Mucosa of descending colon (tissue), 3 donors: ENCODE measurements around the gene SLC4A7. TPM values are rescaled to one million over a fixed set of nuclear protein-coding genes. Genes with fewer than 3 reads are reported as not detected.
A peak's percentile ranks its signal among the peaks of the same experiment; 100 is the strongest.

ENCODE experiments used
- ATAC-seq: fragments of 200-7000 bp; cut with Tn5 transposase; one replicate; pipeline ENCODE4 v1.9.1; 2020; ENCODE audit warnings: mild to moderate bottlenecking, moderate library complexity
- DNase-seq, 3 donors: peaks; one replicate each; pipeline ENCODE4 v3.0.0-alpha.2; 2020
- H3K36me3 ChIP-seq: fragments of 200-600 bp; one replicate; pipeline ENCODE4 v1.8.0; 2021; ENCODE audit warnings: low read depth, mild to moderate bottlenecking
- H3K4me1 ChIP-seq: fragments of 200-600 bp; one replicate; pipeline ENCODE4 v1.8.0; 2021; ENCODE audit warnings: low read depth, mild to moderate bottlenecking
- H3K4me3 ChIP-seq: fragments of 200-600 bp; one replicate; pipeline ENCODE4 v1.8.0; 2021; ENCODE audit warnings: mild to moderate bottlenecking
- H3K9me3 ChIP-seq: fragments of 200-600 bp; one replicate; pipeline ENCODE4 v1.8.0; 2021; ENCODE audit warnings: mild to moderate bottlenecking
- intact Hi-C, 2 donors: fragments of 100-400 bp; cut with DNase I in 1 of 2; cut with micrococcal nuclease in 1 of 2; formaldehyde crosslinking; loops; one replicate each; pipeline versions ENCODE4 v1.11.0 to v1.11.1; 2022; cut with DNase I, micrococcal nuclease
- total RNA-seq, 3 donors: library from RNA; stranded (reverse); fragmentation: NEBNext Ultra II Directional in 2 of 3; extraction: Animal tissue kit (Norgen Biotek cat#: 25700) in 2 of 3; gene quantifications; one replicate each; pipeline versions ENCODE4 v1.2.1 to v1.2.4, GENCODE V29; 2021 to 2023
- TF ChIP-seq, protein P1 (sequence below): fragments of 200-600 bp; IDR thresholded peaks from one replicate; pipeline ENCODE4 v1.8.0; 2022; ENCODE audit warnings: antibody characterized with exemption, mild to moderate bottlenecking
- donor health status: DM: no; HTN: no; CAD: no; lungs with moderate emphysema.
- donor health status: DM: no; HTN: no; CAD: no.
- donor health status: DM: no; HTN: yes; CAD: no.

SLC4A7 gene
- total RNA-seq, 3 donors from 2014 or later: 21.2 to 43.3 (median 22.7) TPM

DNA sequence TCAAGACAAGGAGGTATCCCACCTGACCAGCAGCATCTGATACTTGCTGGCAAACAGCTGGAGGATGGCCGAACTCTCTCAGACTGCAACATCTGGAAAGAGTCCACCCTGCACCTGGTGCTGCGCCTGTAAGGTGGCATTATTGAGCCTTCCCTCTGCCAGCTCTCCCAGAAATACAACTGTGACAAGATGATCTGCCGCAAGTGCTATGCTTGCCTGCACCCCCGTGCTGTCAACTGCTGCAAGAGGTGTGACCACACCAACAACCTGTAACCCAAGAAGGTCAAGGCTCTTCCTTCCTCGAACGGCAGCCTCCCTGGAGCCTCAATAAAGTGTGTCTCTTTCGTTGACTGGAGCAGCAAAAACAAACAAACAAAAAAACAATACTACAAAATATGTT lies 2.2 kb upstream of the SLC4A7 start:
- ATAC-seq: no peak
- Histone ChIP-seq H3K36me3 (peaks cover 4% of the 10 kb centered on the region), H3K4me3 (no peak overlapping the region), H3K9me3 (no peaks in the 10 kb centered on the region), H3K4me1 (no peaks in the 10 kb centered on the region)
- TF ChIP-seq, protein P1, sequence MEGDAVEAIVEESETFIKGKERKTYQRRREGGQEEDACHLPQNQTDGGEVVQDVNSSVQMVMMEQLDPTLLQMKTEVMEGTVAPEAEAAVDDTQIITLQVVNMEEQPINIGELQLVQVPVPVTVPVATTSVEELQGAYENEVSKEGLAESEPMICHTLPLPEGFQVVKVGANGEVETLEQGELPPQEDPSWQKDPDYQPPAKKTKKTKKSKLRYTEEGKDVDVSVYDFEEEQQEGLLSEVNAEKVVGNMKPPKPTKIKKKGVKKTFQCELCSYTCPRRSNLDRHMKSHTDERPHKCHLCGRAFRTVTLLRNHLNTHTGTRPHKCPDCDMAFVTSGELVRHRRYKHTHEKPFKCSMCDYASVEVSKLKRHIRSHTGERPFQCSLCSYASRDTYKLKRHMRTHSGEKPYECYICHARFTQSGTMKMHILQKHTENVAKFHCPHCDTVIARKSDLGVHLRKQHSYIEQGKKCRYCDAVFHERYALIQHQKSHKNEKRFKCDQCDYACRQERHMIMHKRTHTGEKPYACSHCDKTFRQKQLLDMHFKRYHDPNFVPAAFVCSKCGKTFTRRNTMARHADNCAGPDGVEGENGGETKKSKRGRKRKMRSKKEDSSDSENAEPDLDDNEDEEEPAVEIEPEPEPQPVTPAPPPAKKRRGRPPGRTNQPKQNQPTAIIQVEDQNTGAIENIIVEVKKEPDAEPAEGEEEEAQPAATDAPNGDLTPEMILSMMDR: no peak
- intact Hi-C loops: loop anchor here in 1 of 2 donors (10.0 kb wide), 1 partner anchor 188 kb away; no protein-coding TSS in a partner anchor
- no peak for DNase-seq

DNA sequence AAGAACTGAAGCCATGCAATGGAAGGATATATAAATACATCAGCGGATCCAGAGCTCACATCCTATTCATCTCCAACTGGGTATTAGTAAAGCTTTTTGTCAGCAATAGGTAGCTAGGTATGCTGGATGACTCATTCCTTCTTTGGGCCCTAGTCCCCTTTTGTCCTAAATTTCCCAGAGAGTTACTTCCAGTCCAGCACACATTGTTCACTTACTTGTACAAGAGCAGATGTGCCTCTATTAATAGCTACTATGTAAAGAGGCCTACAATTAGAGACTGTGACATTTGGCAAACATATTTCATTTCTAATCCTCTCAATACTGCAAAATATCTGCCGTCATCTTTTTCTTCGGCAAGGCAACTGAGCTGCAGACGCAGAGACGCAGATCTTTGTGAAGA lies 1.7 kb upstream of the SLC4A7 start:
- DNase-seq (no peak), ATAC-seq (no peak)

DNA sequence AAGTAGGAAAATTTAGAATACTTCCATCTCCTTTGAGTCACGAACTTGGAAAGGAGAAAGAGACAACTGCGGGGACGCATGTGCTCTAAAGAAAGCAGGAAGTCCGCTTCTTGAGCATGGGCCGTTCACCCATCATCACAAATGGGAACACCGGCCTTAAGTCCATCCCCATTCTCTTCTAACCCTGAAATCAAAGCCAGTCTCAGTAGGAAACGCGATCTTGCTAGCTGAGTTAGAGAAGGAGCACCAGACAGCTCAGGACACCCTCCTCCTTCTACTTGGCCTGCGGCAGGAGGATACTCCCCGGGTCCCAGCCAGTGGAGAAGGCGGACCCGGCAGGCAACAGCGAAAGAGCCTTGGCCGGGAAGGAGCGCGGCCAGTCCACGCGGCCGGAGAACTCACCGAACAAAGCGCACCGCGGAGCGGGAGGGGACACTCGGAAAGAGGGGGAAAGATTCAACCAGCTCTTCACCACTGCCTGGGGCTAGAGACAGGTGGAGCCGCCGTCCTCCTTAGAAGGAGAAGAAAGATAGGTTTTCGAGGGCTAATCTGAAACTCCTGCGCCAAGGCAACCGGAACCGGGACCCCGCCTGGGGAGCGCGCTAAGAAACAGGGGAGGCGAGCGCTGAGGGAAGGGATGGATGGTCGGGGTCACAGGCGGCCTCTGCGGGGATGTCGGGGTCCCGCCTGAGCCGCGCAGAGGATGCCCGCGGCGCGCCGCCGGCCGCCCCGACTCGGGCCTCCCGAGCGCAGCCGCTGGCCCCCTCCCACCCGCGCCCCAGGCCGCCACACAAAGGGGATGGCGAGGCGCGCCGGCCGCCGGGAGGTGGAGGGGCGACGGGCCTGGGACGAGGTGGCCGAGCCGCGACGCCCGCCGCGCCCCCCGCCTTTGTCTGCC lies 818 bp downstream of the SLC4A7 start:
- DNase-seq (peak; percentile 61 to 75 (median 73)), ATAC-seq (peak; percentile 10)
- intact Hi-C loops: loop anchor here in 1 of 2 donors (10.0 kb wide), 1 partner anchor 191 kb away; no protein-coding TSS in a partner anchor
- TF ChIP-seq, protein P1: no peak
- Histone ChIP-seq H3K4me3 (peak overlapping the region; percentile 75), H3K4me1 (no peaks in the 10 kb centered on the region), H3K9me3 (no peaks in the 10 kb centered on the region), H3K36me3 (peaks cover 4% of the 10 kb centered on the region)

More for the DNA sequence above, 1.7 kb upstream of the SLC4A7 start:
- H3K4me3 ChIP-seq: no peak overlapping the region
- H3K36me3 ChIP-seq: peaks cover 4% of the 10 kb centered on the region
- H3K9me3 ChIP-seq: no peaks in the 10 kb centered on the region
- intact Hi-C loops: loop anchor here in 1 of 2 donors (10.0 kb wide), 1 partner anchor 189 kb away; no protein-coding TSS in a partner anchor
- TF ChIP-seq, protein P1: no peak
- no peaks in the 10 kb centered on the region for H3K4me1 ChIP-seq

DNA sequence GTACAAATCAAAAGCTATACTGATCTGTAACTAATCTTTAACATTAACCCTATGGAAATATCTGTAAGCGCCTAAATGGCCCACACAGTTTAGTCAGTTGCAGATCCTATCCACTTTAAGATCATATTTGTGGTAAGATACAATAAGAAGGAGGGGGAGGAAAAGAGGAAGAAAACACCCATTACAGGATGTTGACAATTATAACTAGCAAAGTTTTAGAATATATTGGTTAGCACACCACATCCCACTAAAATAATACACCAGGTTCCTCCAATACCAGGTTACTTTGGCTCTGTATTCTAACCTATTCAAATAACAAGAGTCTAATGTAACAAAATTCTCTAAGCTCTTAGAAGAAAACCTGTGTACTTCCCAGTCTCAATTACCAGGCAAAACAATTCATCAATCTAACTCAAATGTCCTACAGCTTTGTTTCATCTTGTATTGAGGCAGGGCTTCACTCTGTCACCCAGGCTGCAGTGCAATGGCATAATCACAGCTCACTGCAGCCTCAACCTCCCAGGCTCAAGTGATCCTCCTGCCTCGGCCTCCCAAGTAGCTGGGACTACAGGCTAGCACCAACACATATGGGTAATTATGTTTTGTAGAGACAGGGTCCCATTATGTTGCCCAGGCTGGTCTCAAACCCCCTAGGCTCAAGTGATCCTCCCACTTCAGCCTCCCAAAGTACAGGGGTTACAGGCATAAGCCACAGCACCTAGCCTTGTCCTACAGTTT lies 4.2 kb downstream of the SLC4A7 start:
- DNase-seq (no peak), ATAC-seq (no peak)
- TF ChIP-seq, protein P1: no peak
- no peaks in the 10 kb centered on the region for H3K4me1 ChIP-seq
- H3K9me3 ChIP-seq: no peaks in the 10 kb centered on the region
- H3K36me3 ChIP-seq: peaks cover 4% of the 10 kb centered on the region
- H3K4me3 ChIP-seq: no peak overlapping the region
- intact Hi-C loops: loop anchor here in 1 of 2 donors (10.0 kb wide), 1 partner anchor 195 kb away; no protein-coding TSS in a partner anchor

DNA sequence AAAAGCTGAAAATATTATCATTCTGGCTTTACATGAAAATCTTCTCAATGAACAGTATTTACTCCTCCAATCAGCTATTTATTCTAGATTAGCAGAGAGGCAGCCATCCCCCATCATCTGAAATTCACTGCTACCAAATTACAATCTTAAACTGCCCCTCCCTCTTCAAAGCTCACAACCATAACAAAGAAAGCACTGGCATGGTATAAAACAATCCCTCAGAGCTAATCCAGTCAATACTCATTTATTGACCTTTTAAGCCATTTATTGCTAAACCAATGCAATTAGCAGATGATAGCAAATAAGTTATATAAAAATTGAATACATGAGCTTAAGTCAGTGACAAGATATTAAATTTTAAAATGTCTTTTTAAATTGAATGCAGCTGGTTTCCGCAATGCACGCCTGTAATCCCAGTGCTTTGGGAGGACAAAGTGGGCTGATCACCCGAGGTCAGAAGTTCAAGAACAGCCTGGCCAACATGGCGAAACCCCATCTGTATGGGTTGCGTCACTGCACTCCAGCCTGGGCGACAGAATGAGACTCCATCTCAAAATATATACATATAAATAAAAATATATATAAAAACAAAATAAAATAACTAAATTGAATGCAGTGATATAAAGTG lies 12.1 kb downstream of the SLC4A7 start:
- no peak for DNase-seq
- Histone ChIP-seq H3K4me3 (no peak overlapping the region), H3K36me3 (no peaks in the 10 kb centered on the region), H3K4me1 (no peaks in the 10 kb centered on the region), H3K9me3 (no peaks in the 10 kb centered on the region)
- intact Hi-C loops: no loop called here
- no peak for ATAC-seq
- TF ChIP-seq, protein P1: no peak
